BLaER1 (cell line): Measurements from ENCODE around the gene ZBTB20.

ENCODE experiments used
- H3K27ac ChIP-seq: shearing (Covaris generic); formaldehyde crosslinking; 2 replicates; pipeline ENCODE4 v1.8.1; 2022
- H3K27me3 ChIP-seq: shearing (Covaris generic); formaldehyde crosslinking; 2 replicates; pipeline ENCODE4 v1.8.1; 2022
- H3K36me3 ChIP-seq: shearing (Covaris generic); formaldehyde crosslinking; 2 replicates; pipeline ENCODE4 v1.8.1; 2022
- H3K4me1 ChIP-seq: shearing (Covaris generic); formaldehyde crosslinking; 2 replicates; pipeline ENCODE4 v1.8.1; 2022
- H3K4me2 ChIP-seq: shearing (Covaris generic); formaldehyde crosslinking; 2 replicates; pipeline ENCODE4 v1.8.1; 2022
- H3K4me3 ChIP-seq: shearing (Covaris generic); formaldehyde crosslinking; 2 replicates; pipeline ENCODE4 v1.8.1; 2022
- H3K9ac ChIP-seq: shearing (Covaris generic); formaldehyde crosslinking; 2 replicates; pipeline ENCODE4 v1.8.1; 2022
- H3K9me3 ChIP-seq: shearing (Covaris generic); formaldehyde crosslinking; 2 replicates; pipeline ENCODE4 v1.8.1; 2022
- H4K20me1 ChIP-seq: shearing (Covaris generic); formaldehyde crosslinking; 2 replicates; pipeline ENCODE4 v1.8.1; 2022
- Cebpa-rat ChIP-seq: shearing (Covaris generic); IDR thresholded peaks from 2 replicates; pipeline ENCODE4 v1.8.1; 2022

ZBTB20 gene

DNA sequence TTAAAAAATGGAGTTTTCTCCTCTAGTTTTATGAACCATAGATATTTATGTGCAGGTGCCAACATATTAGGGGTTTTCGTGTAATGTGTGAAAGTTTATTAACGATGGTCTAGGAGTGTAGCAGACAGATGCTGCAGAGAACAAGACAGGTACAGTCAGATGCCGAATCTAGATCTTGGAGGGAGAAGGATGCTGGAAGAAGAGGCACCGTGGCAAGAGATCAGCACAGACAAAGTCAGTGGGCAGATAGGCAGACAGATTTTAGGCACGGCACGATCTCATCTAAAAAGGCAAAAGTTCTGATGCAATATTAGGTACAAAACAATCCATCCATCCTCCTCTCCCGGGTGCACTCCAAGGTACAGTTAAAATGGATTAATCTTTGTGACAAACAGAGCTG, 691.7 kb downstream of the ZBTB20 start:
- Histone ChIP-seq H3K27ac (0 out of 2 replicates have a peak overlapping the region, but pooled peaks have one; percentile 75), H3K9me3 (no peaks in the 10 kb centered on the region), H3K4me1 (peaks cover 63% of the 10 kb centered on the region), H3K4me3 (no peak overlapping the region), H3K36me3 (no peaks in the 10 kb centered on the region), H3K9ac (peak overlapping the region; percentile 78; the same call in 1 of the 2 replicates), H3K4me2 (peak overlapping the region; percentile 93), H4K20me1 (no peaks in the 10 kb centered on the region), H3K27me3 (no peaks in the 10 kb centered on the region)
- TF ChIP-seq Cebpa-rat = no peak

DNA sequence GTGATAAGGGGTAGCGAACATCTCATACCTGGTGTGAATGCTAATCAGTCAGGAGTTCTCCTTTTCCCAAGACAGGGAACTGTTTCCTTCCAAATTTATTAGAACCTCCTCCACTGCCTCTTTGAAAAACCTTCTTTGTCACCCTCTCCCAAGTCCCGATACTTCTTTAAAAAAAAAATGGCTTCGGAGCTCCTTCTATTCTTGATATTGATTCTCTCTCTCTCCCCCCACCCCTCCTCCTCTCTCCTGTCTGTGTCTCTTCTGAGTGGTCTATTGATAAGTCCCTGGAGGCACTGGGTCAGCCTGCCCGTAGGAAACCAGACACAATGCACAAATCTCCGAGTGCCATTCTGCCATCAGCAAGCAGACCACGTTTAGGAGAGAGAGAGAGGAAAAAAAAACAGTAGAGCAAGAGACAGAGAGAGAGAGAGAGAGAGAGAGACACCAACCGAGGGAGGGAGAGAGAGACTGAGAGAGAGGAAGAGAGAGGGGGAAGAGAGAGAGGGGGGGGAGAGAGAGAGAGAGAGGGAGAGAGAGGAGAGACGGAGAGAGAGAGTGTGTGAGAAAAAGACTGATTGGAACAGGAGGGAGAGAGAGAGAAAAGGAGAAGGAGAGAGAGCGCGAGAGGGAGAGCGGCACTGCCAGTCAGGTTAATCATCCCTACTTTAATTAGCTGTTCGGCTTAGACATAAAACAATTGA, 692.4 kb downstream of the ZBTB20 start:
- Histone ChIP-seq H3K36me3 (no peaks in the 10 kb centered on the region), H3K27ac (peak overlapping the region; percentile 75), H3K4me3 (peak overlapping the region; percentile 70), H3K27me3 (no peaks in the 10 kb centered on the region), H3K4me2 (peak overlapping the region; percentile 93), H3K4me1 (peaks cover 66% of the 10 kb centered on the region), H3K9me3 (no peaks in the 10 kb centered on the region), H3K9ac (peak overlapping the region; percentile 78), H4K20me1 (no peaks in the 10 kb centered on the region)
- TF ChIP-seq Cebpa-rat = no peak

- H3K36me3 ChIP-seq = no peaks in the 10 kb centered on the region
- H3K9ac ChIP-seq = no peak overlapping the region
- no peak for TF ChIP-seq Cebpa-rat
- H4K20me1 ChIP-seq = no peaks in the 10 kb centered on the region
- H3K27ac ChIP-seq = no peak overlapping the region
- peaks cover 66% of the 10 kb centered on the region for H3K4me1 ChIP-seq
- no peak overlapping the region for H3K4me3 ChIP-seq
- peak overlapping the region; percentile 33 for H3K4me2 ChIP-seq
- H3K27me3 ChIP-seq = no peaks in the 10 kb centered on the region
- no peaks in the 10 kb centered on the region for H3K9me3 ChIP-seq
These were observed 693.7 kb downstream of the ZBTB20 start for GRCh38 chr3:114453361-114453780.

- H3K36me3 ChIP-seq = no peaks in the 10 kb centered on the region
- H4K20me1 ChIP-seq = peaks cover 1% of the 10 kb centered on the region; the same call in 1 of the 2 replicates
- H3K4me2 ChIP-seq = peak overlapping the region; percentile 33
- H3K27me3 ChIP-seq = no peaks in the 10 kb centered on the region
- TF ChIP-seq Cebpa-rat = no peak
- H3K4me3 ChIP-seq = no peak overlapping the region
- H3K9ac ChIP-seq = no peak overlapping the region
- no peak overlapping the region for H3K27ac ChIP-seq
- no peaks in the 10 kb centered on the region for H3K9me3 ChIP-seq
- peaks cover 66% of the 10 kb centered on the region for H3K4me1 ChIP-seq
These were observed 694.2 kb downstream of the ZBTB20 start for GRCh38 chr3:114452937-114453336.

DNA sequence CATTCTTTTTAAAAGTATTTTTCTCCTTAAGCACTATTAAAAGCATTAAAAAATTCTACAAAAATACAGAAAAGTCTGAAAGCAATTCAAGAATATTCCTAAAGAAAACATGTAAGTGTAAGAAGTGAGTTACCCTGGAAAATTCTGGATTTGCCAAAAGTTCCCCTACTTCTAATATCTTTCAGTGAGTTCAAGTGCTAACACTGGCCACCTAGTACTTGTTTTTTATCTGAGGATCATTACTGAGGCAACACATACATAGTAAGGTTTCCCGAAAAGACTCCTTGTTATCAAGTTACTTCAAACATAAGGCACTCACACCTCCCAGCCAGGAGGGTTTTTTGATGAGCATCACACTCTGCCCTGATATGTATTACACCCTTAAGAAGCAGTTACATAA, 694.8 kb downstream of the ZBTB20 start:
- no peak overlapping the region for H3K9ac ChIP-seq
- no peaks in the 10 kb centered on the region for H3K27me3 ChIP-seq
- no peak overlapping the region for H3K4me3 ChIP-seq
- H3K27ac ChIP-seq = no peak overlapping the region
- peaks cover 5% of the 10 kb centered on the region; the same call in 1 of the 2 replicates for H4K20me1 ChIP-seq
- no peak overlapping the region for H3K4me2 ChIP-seq
- H3K36me3 ChIP-seq = no peaks in the 10 kb centered on the region
- H3K9me3 ChIP-seq = no peaks in the 10 kb centered on the region
- H3K4me1 ChIP-seq = peaks cover 63% of the 10 kb centered on the region
- no peak for TF ChIP-seq Cebpa-rat

- H3K9ac ChIP-seq = no peak overlapping the region
- no peak overlapping the region for H3K4me3 ChIP-seq
- peaks cover 57% of the 10 kb centered on the region for H3K4me1 ChIP-seq
- no peaks in the 10 kb centered on the region for H3K9me3 ChIP-seq
- no peak overlapping the region for H3K27ac ChIP-seq
- H3K4me2 ChIP-seq = peak overlapping the region; percentile 57
- no peak for TF ChIP-seq Cebpa-rat
- no peaks in the 10 kb centered on the region for H3K36me3 ChIP-seq
- peaks cover 5% of the 10 kb centered on the region; the same call in 1 of the 2 replicates for H4K20me1 ChIP-seq
- no peaks in the 10 kb centered on the region for H3K27me3 ChIP-seq
These were observed 695.5 kb downstream of the ZBTB20 start for GRCh38 chr3:114451561-114452018.

- Histone ChIP-seq H3K9me3 (no peaks in the 10 kb centered on the region), H3K27me3 (no peaks in the 10 kb centered on the region), H3K4me1 (peaks cover 51% of the 10 kb centered on the region), H3K27ac (no peak overlapping the region), H4K20me1 (peaks cover 5% of the 10 kb centered on the region; the same call in 1 of the 2 replicates), H3K4me2 (peak overlapping the region; percentile 57), H3K4me3 (no peak overlapping the region), H3K9ac (0 out of 2 replicates have a peak overlapping the region, but pooled peaks have one; percentile 19), H3K36me3 (no peaks in the 10 kb centered on the region)
- no peak for TF ChIP-seq Cebpa-rat
These were observed 696.0 kb downstream of the ZBTB20 start for GRCh38 chr3:114451051-114451451.

- Histone ChIP-seq H3K36me3 (no peaks in the 10 kb centered on the region), H3K27me3 (no peaks in the 10 kb centered on the region), H3K27ac (no peak overlapping the region), H3K4me2 (no peak overlapping the region), H3K9ac (no peak overlapping the region), H4K20me1 (peaks cover 5% of the 10 kb centered on the region; the same call in 1 of the 2 replicates), H3K4me3 (no peak overlapping the region), H3K4me1 (peaks cover 42% of the 10 kb centered on the region), H3K9me3 (no peaks in the 10 kb centered on the region)
- TF ChIP-seq Cebpa-rat = no peak
These were observed 697.0 kb downstream of the ZBTB20 start for GRCh38 chr3:114450008-114450596.

- Histone ChIP-seq H4K20me1 (peaks cover 5% of the 10 kb centered on the region; the same call in 1 of the 2 replicates), H3K9ac (no peak overlapping the region), H3K27me3 (no peaks in the 10 kb centered on the region), H3K4me2 (no peak overlapping the region), H3K27ac (no peak overlapping the region), H3K4me3 (no peak overlapping the region), H3K4me1 (peaks cover 36% of the 10 kb centered on the region), H3K36me3 (no peaks in the 10 kb centered on the region), H3K9me3 (no peaks in the 10 kb centered on the region)
- no peak for TF ChIP-seq Cebpa-rat
These were observed 697.6 kb downstream of the ZBTB20 start for GRCh38 chr3:114449271-114450007.
